Activated naive CD4-positive, alpha-beta T cell treated with anti-CD3 and anti-CD28 coated beads, Interleukin-2, amount 50 U/mL, for 72 hours (primary cell): ENCODE results near the gene ZNF584. TPM values are rescaled to one million over a fixed set of nuclear protein-coding genes. Genes with fewer than 3 reads are reported as not detected.
"Not testable (repeated sequence)": the region's sequence is repeated elsewhere in the genome, so short reads cannot be mapped to it uniquely, and the experiment has no call there.

Experiments
- ATAC-seq, 2 donors: fragments of 150-1000 bp; cut with Tn5 transposase; 2 replicates each; pipeline ENCODE4 v1.10.0; 2021; ENCODE audit warnings: mild to moderate bottlenecking in 2 of 2, moderate library complexity in 2 of 2
- DNase-seq, 2 donors: peaks; one replicate each; pipeline ENCODE4 v3.0.0; 2021 to 2022; ENCODE audit warnings: low spot score in 2 of 2
- H3K27ac Mint-ChIP-seq, 2 donors: one replicate each; pipeline ENCODE4 v1.8.0; 2022; ENCODE audit warnings: mild to moderate bottlenecking in 2 of 2, mixed read lengths in 2 of 2
- H3K36me3 Mint-ChIP-seq, 2 donors: one replicate each; pipeline ENCODE4 v1.8.0; 2022; ENCODE audit warnings: mixed read lengths in 2 of 2
- H3K9me3 Mint-ChIP-seq, 2 donors: one replicate each; pipeline ENCODE4 v1.8.0; 2022; ENCODE audit warnings: mixed read lengths in 2 of 2
- total RNA-seq, 2 donors: library from RNA; stranded (reverse); gene quantifications; one replicate each; pipeline ENCODE4 v1.2.3, GENCODE V29; 2022

Gene ZNF584
- total RNA-seq = 10 to 100 TPM; 10.4 to 13.9 TPM

GRCh38 chr19:58408152-58409009 lies at the start of gene ZNF584:
Gene ZNF584, plus strand, starts transcription at chr19:58408649. Its CDS starts 499 bp downstream, at chr19:58409148.
- DNase-seq (peak; percentile 94 to 97), ATAC-seq (peak; percentile 92 to 97)
- H3K27ac Mint-ChIP-seq = peak within 1 kb of the TSS; percentile 83 to 93
- H3K36me3 Mint-ChIP-seq = peaks cover 6 to 15% of the 10 kb centered on the region in 2 donors
- no peaks in the 10 kb centered on the region for H3K9me3 Mint-ChIP-seq

- Mint-ChIP-seq H3K36me3 (peaks cover 0 to 8% of the 10 kb centered on the region in 2 donors), H3K27ac (peak overlapping the region; percentile 87 to 99), H3K9me3 (no peaks in the 10 kb centered on the region)
- peak; percentile 56 to 70 for DNase-seq
- ATAC-seq = peak; percentile 25 to 52
Observed at GRCh38 chr19:58361900-58362271, 46.6 kb upstream of the ZNF584 start.

- Mint-ChIP-seq H3K9me3 (no peaks in the 10 kb centered on the region), H3K36me3 (peaks cover 0 to 8% of the 10 kb centered on the region in 2 donors), H3K27ac (peak within 1 kb of the TSS; percentile 87 to 99)
- ATAC-seq (peak; percentile 97), DNase-seq (peak; percentile 96 to 97)
Observed at GRCh38 chr19:58362272-58362994, 46.0 kb upstream of the ZNF584 start, which contains the start of gene ZNF497. Gene ZNF497, minus strand, starts transcription at chr19:58362751. Its CDS starts 5,116 bp downstream, at chr19:58357635.

GRCh38 chr19:58364146-58364545 lies 44.3 kb upstream of the ZNF584 start:
- H3K9me3 Mint-ChIP-seq = no peaks in the 10 kb centered on the region
- ATAC-seq (no peak), DNase-seq (no peak)
- peaks cover 0 to 8% of the 10 kb centered on the region in 2 donors for H3K36me3 Mint-ChIP-seq
- no peak overlapping the region for H3K27ac Mint-ChIP-seq

DNA sequence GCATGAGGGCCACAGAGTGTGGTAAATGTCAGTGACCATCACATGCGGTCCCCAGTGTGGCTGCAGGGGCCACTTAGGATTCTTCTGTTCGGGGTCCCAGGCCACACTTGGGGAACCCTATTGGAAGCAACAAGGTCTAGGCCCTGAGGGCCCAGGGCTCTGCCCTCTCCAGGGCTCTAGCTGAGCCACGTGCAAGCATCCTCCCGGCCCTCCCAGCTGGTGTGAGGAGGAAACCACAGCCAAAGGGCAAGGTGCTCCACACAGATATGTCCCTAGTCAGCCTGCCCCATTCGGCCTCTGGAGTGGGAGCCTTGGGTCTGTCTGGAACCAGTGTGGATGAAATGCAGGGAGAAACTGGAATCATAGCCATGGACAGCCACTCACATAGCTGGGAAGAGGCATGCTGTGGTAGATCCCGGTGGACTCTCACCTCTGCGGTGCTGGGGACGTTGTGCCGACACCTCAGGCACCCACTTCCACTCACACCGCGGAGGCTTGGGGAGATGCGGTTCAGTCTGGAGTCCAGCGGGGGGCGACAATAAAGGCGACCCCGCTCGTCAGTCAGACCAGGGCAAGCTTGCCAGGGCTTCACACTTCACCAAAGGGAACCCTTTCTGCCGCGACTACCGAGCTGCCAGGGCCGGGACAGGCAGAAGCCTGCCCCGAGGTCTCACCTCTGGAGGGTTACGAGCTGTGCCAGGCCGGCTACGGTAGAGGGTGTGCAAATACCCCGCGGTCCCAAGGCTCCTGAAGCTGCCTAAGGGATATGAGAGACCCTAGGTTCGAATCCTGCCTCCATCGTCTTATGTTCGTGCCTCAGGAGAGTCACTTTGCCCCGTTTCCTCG lies 41.6 kb upstream of the ZNF584 start:
- ATAC-seq (no peak), DNase-seq (no peak)
- H3K9me3 Mint-ChIP-seq = no peaks in the 10 kb centered on the region
- peaks cover 0 to 5% of the 10 kb centered on the region in 2 donors for H3K36me3 Mint-ChIP-seq
- no peak overlapping the region for H3K27ac Mint-ChIP-seq

DNA sequence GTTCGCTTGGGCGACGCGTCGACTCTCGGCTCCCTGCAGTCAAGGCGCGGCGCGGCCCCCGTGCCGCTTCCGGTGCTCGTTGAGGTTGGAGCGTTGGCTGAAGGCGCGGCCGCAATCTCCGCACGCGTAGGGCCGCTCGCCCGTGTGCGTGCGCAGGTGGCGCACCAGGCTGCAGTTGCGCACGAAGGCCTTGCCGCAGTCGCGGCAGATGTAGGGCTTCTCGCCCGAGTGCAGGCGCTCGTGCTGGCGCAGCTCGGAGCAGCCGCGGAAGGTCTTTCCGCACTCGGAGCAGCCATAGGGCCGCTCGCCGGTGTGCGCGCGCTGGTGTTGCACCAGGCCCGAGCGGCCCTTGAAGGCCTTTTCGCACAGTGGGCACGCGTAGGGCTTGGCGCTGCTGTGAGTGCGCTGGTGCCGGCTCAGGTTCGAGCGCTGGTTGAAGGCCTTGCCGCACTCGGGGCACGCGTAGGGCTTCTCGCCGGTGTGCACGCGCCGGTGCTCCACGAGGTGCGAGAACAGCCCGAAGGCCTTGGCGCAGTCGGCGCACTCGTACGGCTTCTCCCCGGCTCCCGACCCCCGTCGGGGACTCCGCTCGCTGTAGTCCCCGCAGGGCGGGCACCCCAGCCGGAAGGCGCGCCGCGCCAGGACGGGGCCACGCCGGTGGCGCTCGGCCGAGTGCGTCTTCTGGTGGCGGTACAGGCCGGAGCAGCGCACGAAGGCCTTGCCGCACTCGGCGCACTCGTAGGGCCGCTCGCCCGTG lies 40.6 kb upstream of the ZNF584 start:
- no peak for ATAC-seq
- Mint-ChIP-seq H3K36me3 (no peaks in the 10 kb centered on the region), H3K9me3 (no peaks in the 10 kb centered on the region), H3K27ac (no peak overlapping the region)
- no peak for DNase-seq

GRCh38 chr19:58368561-58369360 lies 39.7 kb upstream of the ZNF584 start:
- ATAC-seq (no peak), DNase-seq (peak in 1 of 2 donors; percentile 53)
- H3K36me3 Mint-ChIP-seq = no peaks in the 10 kb centered on the region
- no peaks in the 10 kb centered on the region for H3K9me3 Mint-ChIP-seq
- no peak overlapping the region for H3K27ac Mint-ChIP-seq

GRCh38 chr19:58372311-58373133 lies 35.9 kb upstream of the ZNF584 start:
- Mint-ChIP-seq H3K36me3 (no peaks in the 10 kb centered on the region), H3K9me3 (no peaks in the 10 kb centered on the region), H3K27ac (no peak overlapping the region)
- ATAC-seq (no peak), DNase-seq (no peak)

- DNase-seq = no peak
- Mint-ChIP-seq H3K36me3 (no peaks in the 10 kb centered on the region), H3K27ac (no peak overlapping the region), H3K9me3 (no peaks in the 10 kb centered on the region)
- ATAC-seq = no peak
Observed at GRCh38 chr19:58374200-58374599, 34.2 kb upstream of the ZNF584 start.

GRCh38 chr19:58376724-58377123 lies 31.7 kb upstream of the ZNF584 start:
- H3K9me3 Mint-ChIP-seq, DNase-seq, ATAC-seq, H3K36me3 Mint-ChIP-seq, H3K27ac Mint-ChIP-seq: not testable (repeated sequence)

- no peak for DNase-seq
- Mint-ChIP-seq H3K9me3 (no peaks in the 10 kb centered on the region), H3K36me3 (peaks cover 0 to 7% of the 10 kb centered on the region in 2 donors), H3K27ac (peak overlapping the region; percentile 92 to 100)
- no peak for ATAC-seq
Observed at GRCh38 chr19:58379246-58379645, 29.2 kb upstream of the ZNF584 start.

GRCh38 chr19:58380037-58380661 lies 28.3 kb upstream of the ZNF584 start:
- H3K27ac Mint-ChIP-seq = peak overlapping the region; percentile 92 to 100
- DNase-seq = no peak
- no peaks in the 10 kb centered on the region for H3K9me3 Mint-ChIP-seq
- H3K36me3 Mint-ChIP-seq = peaks cover 0 to 7% of the 10 kb centered on the region in 2 donors
- ATAC-seq = no peak

- Mint-ChIP-seq H3K27ac (peak within 1 kb of the TSS; percentile 92 to 100), H3K9me3 (no peaks in the 10 kb centered on the region), H3K36me3 (peaks cover 0 to 7% of the 10 kb centered on the region in 2 donors)
- ATAC-seq = peak; percentile 90
- peak; percentile 92 to 98 for DNase-seq
Observed at GRCh38 chr19:58380662-58381459, 27.6 kb upstream of the ZNF584 start, which contains the start of gene ZNF837. Gene ZNF837, minus strand, starts transcription at chr19:58381030. Its CDS starts 11,698 bp downstream, at chr19:58369332.
